Motor neuron (in vitro differentiated cells): ENCODE measurements around the gene ARHGAP10. TPM values are rescaled to one million over a fixed set of nuclear protein-coding genes. Genes with fewer than 3 reads are reported as not detected.

Source experiments
- ATAC-seq, 8 experiments: fragments of 200-7000 bp; cut with Tn5 transposase; replicated peaks in 6 of 8; 2 replicates each; pipeline ENCODE4 v1.8.0; 2021; ENCODE audit warnings: mild to moderate bottlenecking in 8 of 8, moderate library complexity in 8 of 8
- H3K27ac ChIP-seq, 2 donors: fragments of 250-450 bp; sonication (Bioruptor Pico); 2 replicates each; pipeline ENCODE4 v1.9.0; 2021; ENCODE audit warnings: antibody characterized with exemption in 2 of 2, mild to moderate bottlenecking in 2 of 2, moderate library complexity in 1 of 2
- H3K4me1 ChIP-seq, 2 donors: fragments of 250-450 bp; sonication (Bioruptor Pico); replicated peaks in 1 of 2; 2 replicates each; pipeline ENCODE4 v1.6.1; 2021; ENCODE audit warnings: antibody characterized with exemption in 2 of 2, mild to moderate bottlenecking in 2 of 2, moderate library complexity in 1 of 2
- H3K4me3 ChIP-seq, 5 donors: fragments of 250-450 bp; sonication (Bioruptor Pico); 2 replicates each; pipeline ENCODE4 v1.9.0; 2021; ENCODE audit warnings: antibody characterized with exemption in 5 of 5, mild to moderate bottlenecking in 5 of 5, moderate library complexity in 4 of 5
- WGBS, 10 experiments: fragments of 450-650 bp; shearing (Covaris generic); methylation state at CpG; one replicate each; pipeline ENCODE4 v1.0.0; 2022; 5-methylcytosine and 5-hydroxymethylcytosine counted together
- in situ Hi-C, 9 experiments: fragments of 400-800 bp; cut with MboI; loops; one replicate each; pipeline ENCODE4 v1.15.0; 2021; ENCODE audit warnings: low sequenced_read_pairs in 9 of 9, low pct_unique_long_range_greater_than_20kb in 2 of 9; ENCODE audit not compliant: unreplicated experiment in 9 of 9
- total RNA-seq, 8 experiments: library from RNA; unstranded; fragments of 300-600 nt; gene quantifications; 2 replicates each; pipeline versions ENCODE4 v1.2.3 to v1.2.4, GENCODE V29; 2022

Gene ARHGAP10
- total RNA-seq, 8 experiments from 2014 or later: 1.6 to 16.1 (median 8.2) TPM

DNA sequence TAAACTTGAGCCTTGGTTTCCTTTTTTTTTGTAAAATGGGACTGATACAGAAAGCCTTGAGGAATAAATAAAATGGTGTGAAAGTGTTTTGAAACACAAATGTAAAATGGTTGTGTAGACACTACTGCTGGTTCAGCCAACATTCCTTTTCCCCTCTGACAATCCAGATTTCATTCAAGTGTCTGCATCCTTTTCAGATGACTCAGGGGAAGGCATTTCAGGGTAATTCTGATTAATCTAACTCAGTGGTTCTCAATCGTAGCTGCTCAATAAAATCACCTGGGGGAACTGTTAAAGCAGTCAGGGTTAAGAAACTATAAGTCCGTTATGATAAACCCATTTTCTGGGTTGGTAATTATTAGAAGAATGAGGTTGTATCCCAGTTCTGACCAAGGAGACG lies 4.6 kb downstream of the ARHGAP10 start:
- Histone ChIP-seq H3K27ac (no peak overlapping the region), H3K4me1 (peaks cover 5 to 7% of the 10 kb centered on the region in 2 donors), H3K4me3 (no peak overlapping the region)
- WGBS, 10 experiments: 54 to 94% (median 81%) methylated on average over 2 to 3 of the region's 3 CpGs; no CpG with 5 or more reads in 3 of the 10 experiments
- ATAC-seq: no peak
- in situ Hi-C loops: no loop called here

DNA sequence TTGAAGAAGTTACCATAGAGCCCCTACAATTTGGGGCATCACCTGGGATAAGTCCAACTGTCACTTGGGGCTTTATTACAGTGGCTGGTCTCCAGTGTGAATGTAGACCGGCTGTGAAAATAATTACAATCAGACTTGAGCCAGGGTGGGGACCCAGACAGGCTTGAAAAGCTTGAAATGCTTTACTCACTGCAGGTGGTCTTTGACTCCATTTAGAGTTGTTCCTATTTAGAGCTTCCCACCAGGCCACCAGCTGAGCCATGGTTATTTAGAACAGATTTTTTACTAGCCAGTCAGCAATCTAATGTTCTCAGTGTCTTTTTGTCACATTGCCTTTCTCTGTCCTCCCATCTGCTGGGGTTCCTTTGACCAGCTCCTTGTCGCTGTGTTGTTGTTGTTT lies 5.7 kb downstream of the ARHGAP10 start:
- Histone ChIP-seq H3K27ac (no peak overlapping the region), H3K4me3 (no peak overlapping the region), H3K4me1 (peaks cover 5 to 7% of the 10 kb centered on the region in 2 donors)
- ATAC-seq: no peak
- 0 to 83% (median 41%) methylated on average over 1 to 2 of the region's 2 CpGs; no CpG with 5 or more reads in 4 of the 10 experiments for WGBS, 10 experiments
- in situ Hi-C loops: no loop called here

DNA sequence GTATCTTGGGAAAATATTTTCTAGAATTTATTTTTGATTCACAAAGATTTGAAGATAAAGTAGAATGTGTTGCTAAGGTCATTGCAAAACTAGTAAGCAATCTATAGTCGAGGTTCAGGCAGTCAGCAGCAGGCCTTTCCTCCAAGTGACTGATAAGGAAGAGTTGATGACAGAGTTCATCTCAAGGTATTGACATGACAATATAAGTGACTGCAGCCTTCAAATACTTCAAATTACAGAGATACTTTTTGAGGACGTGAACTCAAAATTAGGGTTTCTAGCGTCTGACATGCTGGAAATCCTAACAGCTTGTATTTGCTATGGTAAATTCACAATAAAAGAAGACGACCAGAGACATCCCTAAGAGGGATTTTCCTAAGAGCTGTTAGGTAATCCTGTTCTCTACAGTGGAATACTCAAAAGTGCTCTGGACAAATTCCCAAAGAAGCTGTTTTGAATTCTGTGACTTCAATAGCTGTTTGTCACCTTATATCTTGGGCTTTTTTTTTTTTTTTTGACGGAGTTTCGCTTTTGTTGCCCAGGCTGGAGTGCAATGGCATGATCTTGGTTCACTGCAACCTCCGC lies 7.4 kb downstream of the ARHGAP10 start:
- Histone ChIP-seq H3K4me3 (no peak overlapping the region), H3K27ac (no peak overlapping the region), H3K4me1 (no peaks in the 10 kb centered on the region)
- in situ Hi-C loops: no loop called here
- no peak for ATAC-seq
- 69 to 100% (median 91%) methylated on average over 1 to 7 of the region's 7 CpGs; no CpG with 5 or more reads in 1 of the 10 experiments for WGBS, 10 experiments

GRCh38 chr4:147740176-147740575 lies 8.3 kb downstream of the ARHGAP10 start:
- H3K4me3 ChIP-seq: no peak overlapping the region
- in situ Hi-C loops: no loop called here
- no peaks in the 10 kb centered on the region for H3K4me1 ChIP-seq
- no peak overlapping the region for H3K27ac ChIP-seq
- no peak for ATAC-seq
- 64 to 100% (median 98%) methylated on average over 1 to 3 of the region's 3 CpGs; no CpG with 5 or more reads in 2 of the 10 experiments for WGBS, 10 experiments

- in situ Hi-C loops: no loop called here
- peak in 1 of 8 experiments; percentile 63 for ATAC-seq
- Histone ChIP-seq H3K4me3 (no peak overlapping the region), H3K27ac (no peak overlapping the region), H3K4me1 (no peaks in the 10 kb centered on the region)
- WGBS, 10 experiments: 83% methylated on average over 1 of the region's 1 CpG; no CpG with 5 or more reads in 9 of the 10 experiments
Measured at GRCh38 chr4:147741190-147741788, 9.4 kb downstream of the ARHGAP10 start.

DNA sequence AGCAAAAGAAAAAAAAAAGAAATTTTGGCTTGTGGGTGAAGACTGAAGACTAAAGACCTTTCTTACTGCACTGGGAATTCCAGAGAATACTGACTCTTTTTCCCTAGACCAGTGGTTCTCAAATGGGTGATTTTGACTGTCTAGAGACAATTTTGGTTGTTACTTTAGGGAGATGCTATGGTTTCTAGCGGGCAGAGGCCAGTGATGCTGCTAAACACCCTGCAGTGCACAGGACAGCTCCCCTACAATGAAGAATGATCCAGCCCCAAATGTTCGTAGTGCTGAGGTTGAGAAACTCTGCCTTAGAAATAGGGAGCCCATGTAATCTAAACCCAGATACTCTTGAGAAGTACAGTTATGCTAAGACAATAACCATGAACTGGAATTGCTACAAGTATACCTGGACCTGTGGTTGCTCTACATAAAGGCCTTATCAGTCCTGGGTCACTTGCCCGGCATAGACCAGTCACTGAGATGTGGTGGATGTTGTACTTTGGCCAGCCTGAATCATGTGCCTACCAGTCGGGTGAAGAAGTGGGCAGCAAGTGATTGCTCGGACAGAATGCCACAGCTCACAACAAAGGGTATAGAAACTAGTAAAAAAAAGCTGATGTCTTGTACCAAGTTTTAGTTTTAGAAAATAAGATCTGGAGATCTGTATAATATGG lies 16.0 kb downstream of the ARHGAP10 start:
- Histone ChIP-seq H3K4me1 (peaks cover 0 to 4% of the 10 kb centered on the region in 2 donors), H3K4me3 (no peak overlapping the region), H3K27ac (no peak overlapping the region)
- WGBS, 10 experiments: 80 to 100% (median 94%) methylated on average over 1 to 5 of the region's 5 CpGs; no CpG with 5 or more reads in 1 of the 10 experiments
- no peak for ATAC-seq
- in situ Hi-C loops: no loop called here

- H3K4me3 ChIP-seq: no peak overlapping the region
- H3K4me1 ChIP-seq: peaks cover 0 to 4% of the 10 kb centered on the region in 2 donors
- in situ Hi-C loops: no loop called here
- 13 to 67% (median 60%) methylated on average over 2 to 3 of the region's 3 CpGs; no CpG with 5 or more reads in 1 of the 10 experiments for WGBS, 10 experiments
- ATAC-seq: peak in 1 of 8 experiments; percentile 67
- no peak overlapping the region for H3K27ac ChIP-seq
Measured at GRCh38 chr4:147749811-147750321, 18.0 kb downstream of the ARHGAP10 start.

DNA sequence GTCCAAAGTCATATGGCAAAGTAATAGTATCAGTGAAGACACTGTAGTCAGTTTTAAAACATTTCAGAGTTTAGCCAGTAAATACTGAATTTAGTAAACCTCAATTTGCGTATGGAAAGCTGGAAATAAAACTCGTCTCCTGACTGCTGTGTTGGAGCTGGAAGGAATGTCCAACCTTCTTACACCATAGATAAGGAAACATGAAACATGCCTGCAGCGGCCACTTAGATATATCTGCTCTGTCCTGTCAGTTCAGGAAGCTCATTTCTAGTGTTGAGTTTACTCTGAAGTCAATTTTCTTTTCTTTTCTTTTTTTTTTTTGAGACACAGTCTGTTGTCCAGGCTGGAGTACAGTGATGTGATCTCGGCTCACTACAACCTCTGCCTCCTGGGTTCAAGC lies 21.2 kb downstream of the ARHGAP10 start:
- H3K27ac ChIP-seq: no peak overlapping the region
- in situ Hi-C loops: no loop called here
- 50 to 100% (median 96%) methylated on average over 1 to 4 of the region's 4 CpGs; no CpG with 5 or more reads in 1 of the 10 experiments for WGBS, 10 experiments

DNA sequence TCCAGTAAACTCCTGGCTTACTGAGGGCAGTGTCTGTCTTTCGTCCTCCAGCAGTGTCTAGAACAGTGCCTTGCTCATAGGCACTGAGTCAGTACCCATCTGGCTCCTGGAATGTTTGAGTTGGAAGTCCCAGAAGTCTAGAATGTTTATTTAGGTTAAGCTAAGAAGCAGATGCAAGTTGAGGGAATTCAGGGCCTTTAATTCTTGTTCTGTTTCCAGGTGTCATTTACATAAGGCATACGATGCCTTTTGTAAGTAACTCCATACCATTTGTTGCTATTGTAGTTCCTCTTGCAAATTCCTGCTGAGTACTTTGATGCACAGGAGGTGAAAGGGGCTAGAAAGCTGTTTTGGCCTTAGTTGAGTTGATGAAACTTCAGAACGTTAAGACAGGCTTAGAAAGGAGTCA lies 22.2 kb downstream of the ARHGAP10 start:
- no peak overlapping the region for H3K27ac ChIP-seq

More for the DNA sequence above, 21.2 kb downstream of the ARHGAP10 start:
- no peak overlapping the region for H3K4me3 ChIP-seq
- peaks cover 0 to 4% of the 10 kb centered on the region in 2 donors for H3K4me1 ChIP-seq
- no peak for ATAC-seq

DNA sequence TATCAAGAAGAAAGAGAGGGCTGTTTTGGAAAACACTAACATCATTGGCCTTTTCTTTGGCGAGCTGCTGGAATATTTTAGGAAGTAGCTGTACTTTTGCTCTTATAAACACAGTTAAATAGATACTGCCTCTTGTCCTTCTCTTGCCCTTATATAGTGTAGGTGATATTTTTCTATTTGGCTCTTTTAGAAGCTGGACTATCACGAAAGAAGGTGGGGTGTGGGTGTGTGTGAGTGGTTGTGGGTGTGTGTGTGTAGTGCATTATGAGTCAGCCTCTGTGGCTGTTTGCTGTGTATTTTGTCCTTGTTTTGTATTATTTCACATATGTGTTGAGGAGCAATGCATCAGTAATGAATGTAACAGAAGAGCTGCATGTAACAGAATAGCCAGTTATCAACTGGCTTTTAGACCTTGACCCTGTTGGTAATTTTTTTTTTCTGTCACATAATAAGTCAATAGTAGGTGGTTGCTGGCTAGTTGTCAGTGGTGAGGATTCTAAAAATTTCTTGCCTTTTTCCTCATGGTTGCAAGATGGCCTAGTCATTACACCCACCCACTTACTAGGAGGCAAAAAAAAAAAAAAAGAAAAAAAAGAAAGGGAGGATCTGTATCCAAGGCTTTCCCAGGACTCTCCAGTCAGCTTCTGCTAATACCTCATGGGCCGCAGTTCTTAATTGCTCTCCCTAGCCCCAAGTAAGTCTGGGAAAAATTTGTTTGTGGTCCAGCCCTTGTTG lies 23.8 kb downstream of the ARHGAP10 start:
- in situ Hi-C loops: no loop called here
- Histone ChIP-seq H3K4me1 (no peaks in the 10 kb centered on the region), H3K4me3 (no peak overlapping the region), H3K27ac (no peak overlapping the region)
- WGBS, 10 experiments: 10 to 100% (median 83%) methylated on average over 1 to 3 of the region's 3 CpGs; no CpG with 5 or more reads in 1 of the 10 experiments
- peak in 2 of 8 experiments; percentile 84 to 88 for ATAC-seq

More for the DNA sequence above, 22.2 kb downstream of the ARHGAP10 start:
- in situ Hi-C loops: no loop called here
- Histone ChIP-seq H3K4me3 (no peak overlapping the region), H3K4me1 (peaks cover 0 to 4% of the 10 kb centered on the region in 2 donors)
- WGBS, 10 experiments: 0 to 56% (median 40%) methylated on average over 1 to 3 of the region's 3 CpGs; no CpG with 5 or more reads in 2 of the 10 experiments
- ATAC-seq: peak in 3 of 8 experiments; percentile 16 to 96 (median 19)

DNA sequence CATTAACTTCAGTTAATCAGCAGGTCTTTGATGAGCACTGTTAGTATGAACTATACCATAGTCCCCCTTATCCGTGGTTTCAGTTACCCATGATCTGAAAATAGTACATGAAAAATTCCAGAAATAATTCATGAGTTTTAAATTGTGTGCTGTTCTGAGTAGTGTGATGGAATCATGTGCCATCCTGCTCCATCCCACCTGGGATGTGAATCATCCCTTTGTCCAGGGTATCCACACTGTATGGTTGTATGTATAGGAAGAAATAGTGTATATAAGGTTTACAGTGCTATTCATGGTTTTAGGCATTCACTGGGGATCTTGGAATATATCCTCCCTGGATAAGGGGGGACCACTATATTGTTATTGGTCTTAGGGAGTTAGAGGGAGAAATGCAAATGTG lies 24.5 kb downstream of the ARHGAP10 start:
- no peaks in the 10 kb centered on the region for H3K4me1 ChIP-seq
- no peak overlapping the region for H3K27ac ChIP-seq
- in situ Hi-C loops: no loop called here
- ATAC-seq: no peak
- 33 to 100% (median 82%) methylated on average over 1 of the region's 1 CpG; no CpG with 5 or more reads in 6 of the 10 experiments for WGBS, 10 experiments
- no peak overlapping the region for H3K4me3 ChIP-seq

GRCh38 chr4:147760176-147760575 lies 28.3 kb downstream of the ARHGAP10 start:
- Histone ChIP-seq H3K4me1 (no peaks in the 10 kb centered on the region), H3K27ac (no peak overlapping the region), H3K4me3 (no peak overlapping the region)
- in situ Hi-C loops: no loop called here
- ATAC-seq: peak in 2 of 8 experiments; percentile 27 to 80
- 80 to 93% (median 83%) methylated on average over 1 to 6 of the region's 6 CpGs; no CpG with 5 or more reads in 5 of the 10 experiments for WGBS, 10 experiments
